ENCODE measurements around the gene EAF1. TPM values are rescaled to one million over a fixed set of nuclear protein-coding genes. Genes with fewer than 3 reads are reported as not detected.

Gene EAF1
- total and polyA plus RNA-seq, 2 donors (not counting 1 experiment from before 2014, with no cell fraction given) = 8.3 to 19.8 TPM

GRCh38 chr3:15427981-15428380 is 583 bp downstream of the EAF1 start:
- Histone ChIP-seq H3K9me3 (ENCODE audit: control extremely low read depth in 1 of 3, control insufficient read depth in 2 of 3, insufficient read depth in 1 of 3, low read length in 2 of 3) (no peaks in the 10 kb centered on the region), H4K20me1 (ENCODE audit: control insufficient read depth, insufficient read depth, low read length, poor library complexity, severe bottlenecking) (no peaks in the 10 kb centered on the region), H3K4me3 (ENCODE audit: control extremely low read depth in 1 of 5, extremely low read depth in 1 of 5, insufficient read depth in 1 of 5, low read depth in 2 of 5, low read length in 4 of 5) (peak overlapping the region; percentile 88 to 99 (median 94)), H3K4me2 (replicated peaks; ENCODE audit: low read depth, low read length, poor library complexity, severe bottlenecking) (peak overlapping the region; percentile 81), H3K4me1 (ENCODE audit: control insufficient read depth in 2 of 2, insufficient read depth in 2 of 2, low read length in 2 of 2) (peaks cover 19 to 28% of the 10 kb centered on the region in 2 donors), H3K9ac (ENCODE audit: low read length) (peak overlapping the region; percentile 99), H3K79me2 (ENCODE audit: control insufficient read depth, insufficient read depth, low read length) (peaks cover 53% of the 10 kb centered on the region), H2AFZ (ENCODE audit: insufficient read depth, low read depth, low read length, poor library complexity, severe bottlenecking) (peak overlapping the region; percentile 96), H3K27ac (ENCODE audit: low read length in 2 of 2) (peak overlapping the region; percentile 75 to 85), H3K36me3 (replicated peaks in 1 of 2; ENCODE audit: control extremely low read depth in 1 of 2, control insufficient read depth in 1 of 2, extremely low read depth in 1 of 2, insufficient read depth in 2 of 2, low read length in 1 of 2) (peaks cover 3 to 37% of the 10 kb centered on the region in 2 experiments), H3K27me3 (replicated peaks in 1 of 4; ENCODE audit: control extremely low read depth in 1 of 4, control insufficient read depth in 3 of 4, insufficient read depth in 4 of 4, low read length in 3 of 4) (no peaks in the 10 kb centered on the region)
- no peaks in the 10 kb centered on the region for H3K9me3 Mint-ChIP-seq (ENCODE audit: insufficient read depth)
- ChIA-PET POLR2A (no interaction called here), CTCF (interaction anchor here (1.5 to 1.8 kb wide), 2 partner anchors 23 to 129 kb away, joined by 8 to 9 read pairs; no protein-coding TSS in a partner anchor)
- TF ChIP-seq, protein P1, sequence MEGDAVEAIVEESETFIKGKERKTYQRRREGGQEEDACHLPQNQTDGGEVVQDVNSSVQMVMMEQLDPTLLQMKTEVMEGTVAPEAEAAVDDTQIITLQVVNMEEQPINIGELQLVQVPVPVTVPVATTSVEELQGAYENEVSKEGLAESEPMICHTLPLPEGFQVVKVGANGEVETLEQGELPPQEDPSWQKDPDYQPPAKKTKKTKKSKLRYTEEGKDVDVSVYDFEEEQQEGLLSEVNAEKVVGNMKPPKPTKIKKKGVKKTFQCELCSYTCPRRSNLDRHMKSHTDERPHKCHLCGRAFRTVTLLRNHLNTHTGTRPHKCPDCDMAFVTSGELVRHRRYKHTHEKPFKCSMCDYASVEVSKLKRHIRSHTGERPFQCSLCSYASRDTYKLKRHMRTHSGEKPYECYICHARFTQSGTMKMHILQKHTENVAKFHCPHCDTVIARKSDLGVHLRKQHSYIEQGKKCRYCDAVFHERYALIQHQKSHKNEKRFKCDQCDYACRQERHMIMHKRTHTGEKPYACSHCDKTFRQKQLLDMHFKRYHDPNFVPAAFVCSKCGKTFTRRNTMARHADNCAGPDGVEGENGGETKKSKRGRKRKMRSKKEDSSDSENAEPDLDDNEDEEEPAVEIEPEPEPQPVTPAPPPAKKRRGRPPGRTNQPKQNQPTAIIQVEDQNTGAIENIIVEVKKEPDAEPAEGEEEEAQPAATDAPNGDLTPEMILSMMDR (IDR thresholded peaks at IDR 0.05) = no peak
- no peak for TF ChIP-seq EZH2 (IDR thresholded peaks at IDR 0.05; ENCODE audit: borderline replicate concordance, insufficient read depth, low read depth, low read length, poor library complexity, severe bottlenecking)
- H3K4me3 Mint-ChIP-seq = peak overlapping the region; percentile 95
- DNase-seq (no peak), ATAC-seq (ENCODE audit: low read depth) (no peak)
- intact Hi-C loops (cut with micrococcal nuclease) = loop anchor here (1.0 to 10.0 kb wide), 6 partner anchors 49 to 837 kb away; partner anchors contain the start of genes BTD, CAPN7, CCDC174 and DPH3
- WGBS (ENCODE audit: insufficient coverage) = 2% methylated on average over 11 of the region's 11 CpGs
- H3K27me3 Mint-ChIP-seq = no peaks in the 10 kb centered on the region
- peaks cover 45% of the 10 kb centered on the region for H3K4me1 Mint-ChIP-seq
- H3K27ac Mint-ChIP-seq = peak overlapping the region; percentile 92

- H3K4me3 ChIP-seq (ENCODE audit: control extremely low read depth in 1 of 5, extremely low read depth in 1 of 5, insufficient read depth in 1 of 5, low read depth in 2 of 5, low read length in 4 of 5) = peak overlapping the region; percentile 16 to 99 (median 94)
- H4K20me1 ChIP-seq (ENCODE audit: control insufficient read depth, insufficient read depth, low read length, poor library complexity, severe bottlenecking) = no peaks in the 10 kb centered on the region
- TF ChIP-seq, protein P1 (IDR thresholded peaks at IDR 0.05) = no peak
- Mint-ChIP-seq H3K4me3 (peak overlapping the region; percentile 95), H3K27me3 (no peaks in the 10 kb centered on the region), H3K27ac (peak overlapping the region; percentile 92), H3K9me3 (ENCODE audit: insufficient read depth) (no peaks in the 10 kb centered on the region), H3K4me1 (peaks cover 45% of the 10 kb centered on the region)
- intact Hi-C loops (cut with micrococcal nuclease) = loop anchor here (5.0 to 10.0 kb wide), 2 partner anchors 776 to 836 kb away; partner anchors contain the start of genes CCDC174, DPH3 and OXNAD1
- DNase-seq = peak; percentile 12
- peak overlapping the region; percentile 81 for H3K4me2 ChIP-seq (replicated peaks; ENCODE audit: low read depth, low read length, poor library complexity, severe bottlenecking)
- H3K79me2 ChIP-seq (ENCODE audit: control insufficient read depth, insufficient read depth, low read length) = peaks cover 53% of the 10 kb centered on the region
- POLR2A ChIA-PET = no interaction called here
- no peaks in the 10 kb centered on the region for H3K27me3 ChIP-seq (replicated peaks in 1 of 4; ENCODE audit: control extremely low read depth in 1 of 4, control insufficient read depth in 3 of 4, insufficient read depth in 4 of 4, low read length in 3 of 4)
- ATAC-seq (ENCODE audit: low read depth) = no peak
- CTCF ChIA-PET = interaction anchor here (1.4 to 1.6 kb wide), 2 partner anchors 128 to 161 kb away, joined by 3 to 5 read pairs; no protein-coding TSS in a partner anchor
- no peaks in the 10 kb centered on the region for H3K9me3 ChIP-seq (ENCODE audit: control extremely low read depth in 1 of 3, control insufficient read depth in 2 of 3, insufficient read depth in 1 of 3, low read length in 2 of 3)
- peaks cover 6 to 37% of the 10 kb centered on the region in 2 experiments for H3K36me3 ChIP-seq (replicated peaks in 1 of 2; ENCODE audit: control extremely low read depth in 1 of 2, control insufficient read depth in 1 of 2, extremely low read depth in 1 of 2, insufficient read depth in 2 of 2, low read length in 1 of 2)
- 19% methylated on average over 3 of the region's 9 CpGs for WGBS (ENCODE audit: insufficient coverage)
- peak overlapping the region; percentile 99 for H3K9ac ChIP-seq (ENCODE audit: low read length)
- H2AFZ ChIP-seq (ENCODE audit: insufficient read depth, low read depth, low read length, poor library complexity, severe bottlenecking) = no peak overlapping the region
- H3K27ac ChIP-seq (ENCODE audit: low read length in 2 of 2) = peak overlapping the region in 1 of 2 donors; percentile 85
- peaks cover 19 to 28% of the 10 kb centered on the region in 2 donors for H3K4me1 ChIP-seq (ENCODE audit: control insufficient read depth in 2 of 2, insufficient read depth in 2 of 2, low read length in 2 of 2)
These were observed 1.1 kb downstream of the EAF1 start for GRCh38 chr3:15428539-15428938.

Measured in B cell (primary cell).